ENCODE data around the gene KRT31.
"Not testable (repeated sequence)": the region's sequence is repeated elsewhere in the genome, so short reads cannot be mapped to it uniquely, and the experiment has no call there.

The KRT31 gene

GRCh38 chr17:41396996-41397660 is at the start of gene KRT31:
Gene KRT31 (minus strand): TSS chr17:41397608. CDS start chr17:41397539, 69 bp downstream.
- no peak for DNase-seq

- no peak for DNase-seq
Measured at GRCh38 chr17:41446806-41447205, 49.4 kb upstream of the KRT31 start.

- DNase-seq: no peak
Measured at GRCh38 chr17:41444640-41445039, 47.2 kb upstream of the KRT31 start.

- no peak for DNase-seq
Measured at GRCh38 chr17:41444186-41444585, 46.8 kb upstream of the KRT31 start.

GRCh38 chr17:41442739-41443138 is 45.3 kb upstream of the KRT31 start:
- no peak for DNase-seq

- DNase-seq: no peak
Measured at GRCh38 chr17:41440531-41441033, 43.2 kb upstream of the KRT31 start, which contains the start of gene KRT38. Gene KRT38 (minus strand): TSS chr17:41440983. CDS start chr17:41440921, 62 bp downstream.

GRCh38 chr17:41439375-41439774 is 42.0 kb upstream of the KRT31 start:
- no peak for DNase-seq

GRCh38 chr17:41437769-41438168 is 40.4 kb upstream of the KRT31 start:
- no peak for DNase-seq

GRCh38 chr17:41437254-41437653 is 39.8 kb upstream of the KRT31 start:
- DNase-seq: no peak

- no peak for DNase-seq
Measured at GRCh38 chr17:41434415-41434814, 37.0 kb upstream of the KRT31 start.

- DNase-seq: no peak
Measured at GRCh38 chr17:41434005-41434404, 36.6 kb upstream of the KRT31 start.

GRCh38 chr17:41433586-41433985 is 36.2 kb upstream of the KRT31 start:
- DNase-seq: no peak

GRCh38 chr17:41430376-41430775 is 33.0 kb upstream of the KRT31 start:
- DNase-seq: not testable (repeated sequence)

- no peak for DNase-seq
Measured at GRCh38 chr17:41429667-41430066, 32.3 kb upstream of the KRT31 start.

- no peak for DNase-seq
Measured at GRCh38 chr17:41428591-41429291, 31.3 kb upstream of the KRT31 start.

- DNase-seq: no peak
Measured at GRCh38 chr17:41424111-41424635, 26.8 kb upstream of the KRT31 start, which contains the start of gene KRT37. Gene KRT37 (minus strand): TSS chr17:41424585. CDS start chr17:41424523, 62 bp downstream.

- not testable (repeated sequence) for DNase-seq
Measured at GRCh38 chr17:41422586-41422985, 25.2 kb upstream of the KRT31 start.

- no peak for DNase-seq
Measured at GRCh38 chr17:41421617-41422016, 24.2 kb upstream of the KRT31 start.

GRCh38 chr17:41421116-41421515 is 23.7 kb upstream of the KRT31 start:
- DNase-seq: no peak

GRCh38 chr17:41420134-41420533 is 22.7 kb upstream of the KRT31 start:
- DNase-seq: no peak

GRCh38 chr17:41419716-41420115 is 22.3 kb upstream of the KRT31 start:
- DNase-seq: no peak

GRCh38 chr17:41418116-41418860 is 20.9 kb upstream of the KRT31 start:
- DNase-seq: no peak

- no peak for DNase-seq
Measured at GRCh38 chr17:41417576-41418015, 20.2 kb upstream of the KRT31 start.
